ENCODE measurements around the gene THOP1. TPM values are rescaled to one million over a fixed set of nuclear protein-coding genes. Genes with fewer than 3 reads are reported as not detected.

The THOP1 gene
- total and polyA plus RNA-seq, 10 of the 15 experiments (the other 5 are each of a cell fraction or from before 2014, with no cell fraction given): 1.9 to 270 (median 169) TPM

GRCh38 chr19:2840794-2841791 is 55.8 kb downstream of the THOP1 start, which contains the start of gene ZNF555 (continued):
- TF ChIP-seq ZBTB40 (IDR thresholded peaks at IDR 0.05; ENCODE audit: borderline replicate concordance): no peak
- TF ChIP-seq STAT3 (IDR thresholded peaks at IDR 0.05; ENCODE audit: low read depth, low read length): no peak
- TF ChIP-seq NR2C1 (IDR thresholded peaks at IDR 0.05): no peak
- TF ChIP-seq TCF3 (IDR thresholded peaks at IDR 0.05; ENCODE audit: borderline replicate concordance, insufficient read depth, low read depth, low read length): 0 out of 2 replicates have a peak, but pooled peaks have one; percentile 28
- TF ChIP-seq SMC3 (IDR thresholded peaks at IDR 0.05; ENCODE audit: borderline replicate concordance, low read length): no peak
- TF ChIP-seq ZBTB4 (CRISPR knock-in tag; IDR thresholded peaks at IDR 0.05): no peak
- TF ChIP-seq MTA3 (IDR thresholded peaks at IDR 0.05; ENCODE audit: borderline replicate concordance, low read length): no peak
- no peak for TF ChIP-seq HDAC2 (IDR thresholded peaks at IDR 0.05)
- no peak for TF ChIP-seq NRF1 (conservative IDR thresholded peaks at IDR 0.05; ENCODE audit: low read depth, low read length)
- no peak for TF ChIP-seq SMAD1 (IDR thresholded peaks at IDR 0.05; ENCODE audit: low read depth, partially characterized antibody)
- no peak for TF ChIP-seq MYB (IDR thresholded peaks at IDR 0.05; ENCODE audit: borderline replicate concordance, low read depth, low read length)
- no peak for TF ChIP-seq RELB (IDR thresholded peaks at IDR 0.05; ENCODE audit: low read depth)
- TF ChIP-seq CHD4 (IDR thresholded peaks at IDR 0.05): peak; percentile 97; the same call in 1 of the 2 replicates
- no peak for TF ChIP-seq CHD1 (IDR thresholded peaks at IDR 0.05; ENCODE audit: low read depth, low read length)
- TF ChIP-seq NKRF (conservative IDR thresholded peaks at IDR 0.05): 0 out of 2 replicates have a peak, but pooled peaks have one; percentile 46
- peak; percentile 50 for TF ChIP-seq KLF5 (IDR thresholded peaks at IDR 0.05; ENCODE audit: partially characterized antibody)
- TF ChIP-seq MAX (IDR thresholded peaks at IDR 0.05; ENCODE audit: low read depth, low read length): no peak

All from GM12878 (cell line).